K562 (cell line): ENCODE measurements around the gene LZTR1. TPM values are rescaled to one million over a fixed set of nuclear protein-coding genes. Genes with fewer than 3 reads are reported as not detected.

ENCODE experiments used
- ARID2 ChIP-seq: fragments of 450-650 bp; IDR thresholded peaks from 2 replicates; pipeline ENCODE4 v1.6.1; 2017; ENCODE audit warnings: antibody characterized with exemption, mild to moderate bottlenecking
- FIP1L1 ChIP-seq: fragments of 200-400 bp; formaldehyde crosslinking; IDR thresholded peaks from 2 replicates; pipeline ENCODE4 v1.6.1; 2018; ENCODE audit warnings: mild to moderate bottlenecking, low read depth, low read length; ENCODE audit not compliant: poor library complexity, severe bottlenecking
- FOXJ3 ChIP-seq: sonication (generic); formaldehyde crosslinking; IDR thresholded peaks from 2 replicates; pipeline ENCODE4 v1.4.0; 2020; ENCODE audit warnings: mild to moderate bottlenecking, missing genetic modification reagents
- FOXP1 ChIP-seq: sonication (generic); formaldehyde crosslinking; IDR thresholded peaks from 2 replicates; pipeline ENCODE4 v1.8.0; 2022; ENCODE audit warnings: mild to moderate bottlenecking, missing genetic modification reagents
- NR2C1 ChIP-seq, 2 experiments: fragments of 450-650 bp; IDR thresholded peaks; 2 replicates each; pipeline ENCODE4 v1.6.1; 2017; ENCODE audit warnings: mild to moderate bottlenecking in 2 of 2, antibody characterized with exemption in 1 of 2, inconsistent platforms in 1 of 2, missing compliant biosample characterization in 1 of 2, missing genetic modification characterization in 1 of 2
- PHB ChIP-seq: fragments of 250-450 bp; sonication (Bioruptor Pico); IDR thresholded peaks from 2 replicates; pipeline ENCODE4 v1.5.0; 2021
- PHF20 ChIP-seq: fragments of 450-650 bp; IDR thresholded peaks from 2 replicates; pipeline ENCODE4 v1.6.1; 2018; ENCODE audit not compliant: partially characterized antibody
- POLR2AphosphoS2 ChIP-seq: IDR thresholded peaks from 2 replicates; pipeline ENCODE4 v1.6.1; 2012; ENCODE audit warnings: low read length, improper control_type of control experiment
- POLR2B ChIP-seq: fragments of 450-650 bp; IDR thresholded peaks from 2 replicates; pipeline ENCODE4 v1.6.1; 2018; ENCODE audit warnings: low read depth; ENCODE audit not compliant: partially characterized antibody
- PTRF ChIP-seq: fragments of 450-650 bp; IDR thresholded peaks from 2 replicates; pipeline ENCODE4 v1.6.1; 2016; ENCODE audit warnings: mild to moderate bottlenecking, missing genetic modification characterization, missing compliant biosample characterization
- RFX5 ChIP-seq: IDR thresholded peaks from 2 replicates; pipeline ENCODE4 v1.6.1; 2011; ENCODE audit warnings: low read depth, mild to moderate bottlenecking, improper control_type of control experiment, low read length
- SAFB2 ChIP-seq: fragments of 200-400 bp; formaldehyde crosslinking; IDR thresholded peaks from 2 replicates; pipeline ENCODE4 v1.6.1; 2018; ENCODE audit warnings: borderline replicate concordance, low read length, low read depth, moderate library complexity; ENCODE audit not compliant: severe bottlenecking
- TCFL5 ChIP-seq: fragments of 250-450 bp; sonication (Bioruptor Pico); conservative IDR thresholded peaks from 2 replicates; pipeline ENCODE4 v1.6.1; 2021; ENCODE audit warnings: mild to moderate bottlenecking, moderate library complexity, matching md5 sums
- ZC3H4 ChIP-seq: sonication (generic); formaldehyde crosslinking; IDR thresholded peaks from 2 replicates; pipeline ENCODE4 v1.9.0; 2021; ENCODE audit warnings: missing genetic modification reagents, borderline replicate concordance
- ZC3H8 ChIP-seq: fragments of 450-650 bp; IDR thresholded peaks from 2 replicates; pipeline ENCODE4 v1.6.1; 2017
- ZFPM2 ChIP-seq: fragments of 250-450 bp; sonication (Bioruptor Pico); IDR thresholded peaks from 2 replicates; pipeline ENCODE4 v1.5.1; 2022; ENCODE audit warnings: mild to moderate bottlenecking
- ZNF174 ChIP-seq: fragments of 250-450 bp; sonication (Bioruptor Pico); IDR thresholded peaks from 2 replicates; pipeline ENCODE4 v1.4.0; 2020; ENCODE audit warnings: mild to moderate bottlenecking
- ZNF696 ChIP-seq: fragments of 250-450 bp; sonication (Bioruptor Pico); conservative IDR thresholded peaks from 2 replicates; pipeline ENCODE4 v1.4.0; 2020; ENCODE audit warnings: mild to moderate bottlenecking, moderate library complexity
- polyA plus RNA-seq, 8 experiments: library from polyadenylated mRNA; depleted of rRNA in 4 of 8; stranded (reverse) in 5 of 8; unstranded in 3 of 8; fragments of >200 nt; fragmentation: Nextera tagmentation in 2 of 8; fragmentation: Illumina TruSeq in 1 of 8; extraction: Ambion mirVana in 2 of 8; extraction: Trizol in 1 of 8; gene quantifications; 2 replicates each; pipeline versions ENCODE4 v1.2.1 to v1.2.3, GENCODE V29; 2011 to 2014; ENCODE audit warnings: inconsistent platforms in 1 of 8, missing spikeins in 1 of 8
- total RNA-seq, 7 experiments: library from RNA; depleted of rRNA in 6 of 7; stranded (reverse); fragments of >200 nt in 6 of 7; fragmentation: Illumina TruSeq in 2 of 7; extraction: Trizol in 2 of 7; gene quantifications; 2 replicates each; pipeline versions ENCODE4 v1.2.1 to v1.2.3, GENCODE V29; 2011 to 2021; ENCODE audit warnings: low replicate concordance in 1 of 7
- TF ChIP-seq, protein P1 (sequence below): sonication (generic); formaldehyde crosslinking; IDR thresholded peaks from 2 replicates; pipeline ENCODE4 v1.8.0; 2022; ENCODE audit warnings: missing genetic modification reagents, mild to moderate bottlenecking, borderline replicate concordance
- TF ChIP-seq, protein P2 (sequence below): sonication (generic); formaldehyde crosslinking; IDR thresholded peaks from 2 replicates; pipeline ENCODE4 v1.8.0; 2022; ENCODE audit warnings: mild to moderate bottlenecking, missing genetic modification reagents
- TF ChIP-seq, protein P3 (sequence below): sonication (generic); formaldehyde crosslinking; IDR thresholded peaks from 2 replicates; pipeline ENCODE4 v1.8.1; 2023; ENCODE audit warnings: mild to moderate bottlenecking, missing genetic modification reagents
- TF ChIP-seq, protein P4 (sequence below): fragments of 450-650 bp; IDR thresholded peaks from 2 replicates; pipeline ENCODE4 v1.6.1; 2016
- TF ChIP-seq, protein P5 (sequence below): fragments of 450-650 bp; formaldehyde crosslinking; IDR thresholded peaks from 2 replicates; pipeline ENCODE4 v1.4.0; 2020; ENCODE audit warnings: mild to moderate bottlenecking, moderate library complexity

Gene LZTR1
- total and polyA plus RNA-seq, 9 of the 15 experiments (the other 6 are each of a cell fraction or from before 2014, with no cell fraction given): 2.2 to 135 (median 63.0) TPM

DNA sequence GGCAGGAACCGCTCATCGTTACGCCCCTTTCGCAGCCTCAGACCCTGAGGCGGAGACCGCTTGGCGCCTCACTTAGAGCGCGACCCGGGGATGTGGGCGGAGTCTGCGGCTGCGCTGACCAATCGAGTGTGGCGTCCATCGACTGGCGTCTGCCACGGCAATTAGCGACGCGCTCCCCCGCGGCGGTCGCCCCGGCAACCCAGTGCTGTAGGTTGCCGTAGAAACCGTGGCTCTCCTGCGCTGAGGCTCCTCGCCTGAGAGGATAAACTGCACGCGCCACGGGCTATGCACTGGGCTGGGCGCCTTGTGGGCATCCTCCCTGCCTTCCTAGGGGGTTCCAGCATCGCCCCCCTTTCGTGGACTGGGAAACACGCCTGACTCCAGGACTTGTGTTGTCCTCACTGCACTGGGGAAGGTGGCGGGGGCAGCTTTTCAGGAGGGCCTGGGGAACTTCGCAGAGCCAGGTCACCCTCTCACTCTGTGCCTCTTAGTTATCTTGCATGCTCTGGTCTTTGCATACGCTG, 32.2 kb downstream of the LZTR1 start (continued):
- TF ChIP-seq, protein P1, sequence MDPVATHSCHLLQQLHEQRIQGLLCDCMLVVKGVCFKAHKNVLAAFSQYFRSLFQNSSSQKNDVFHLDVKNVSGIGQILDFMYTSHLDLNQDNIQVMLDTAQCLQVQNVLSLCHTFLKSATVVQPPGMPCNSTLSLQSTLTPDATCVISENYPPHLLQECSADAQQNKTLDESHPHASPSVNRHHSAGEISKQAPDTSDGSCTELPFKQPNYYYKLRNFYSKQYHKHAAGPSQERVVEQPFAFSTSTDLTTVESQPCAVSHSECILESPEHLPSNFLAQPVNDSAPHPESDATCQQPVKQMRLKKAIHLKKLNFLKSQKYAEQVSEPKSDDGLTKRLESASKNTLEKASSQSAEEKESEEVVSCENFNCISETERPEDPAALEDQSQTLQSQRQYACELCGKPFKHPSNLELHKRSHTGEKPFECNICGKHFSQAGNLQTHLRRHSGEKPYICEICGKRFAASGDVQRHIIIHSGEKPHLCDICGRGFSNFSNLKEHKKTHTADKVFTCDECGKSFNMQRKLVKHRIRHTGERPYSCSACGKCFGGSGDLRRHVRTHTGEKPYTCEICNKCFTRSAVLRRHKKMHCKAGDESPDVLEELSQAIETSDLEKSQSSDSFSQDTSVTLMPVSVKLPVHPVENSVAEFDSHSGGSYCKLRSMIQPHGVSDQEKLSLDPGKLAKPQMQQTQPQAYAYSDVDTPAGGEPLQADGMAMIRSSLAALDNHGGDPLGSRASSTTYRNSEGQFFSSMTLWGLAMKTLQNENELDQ: no peak
- peak; percentile 78 for TF ChIP-seq RFX5
- no peak for TF ChIP-seq FOXP1 (CRISPR knock-in tag)
- TF ChIP-seq FIP1L1: no peak
- TF ChIP-seq ZNF696 (CRISPR knock-in tag): no peak; the same call in 1 of the 2 replicates
- TF ChIP-seq NR2C1 (IDR thresholded peaks at IDR 0.05): no peak
- no peak for TF ChIP-seq NR2C1 (tag; IDR thresholded peaks at IDR 0.05)
- TF ChIP-seq PHF20: no peak
- TF ChIP-seq ARID2: no peak
- no peak for TF ChIP-seq FOXJ3 (CRISPR knock-in tag)
- TF ChIP-seq ZNF174 (CRISPR knock-in tag): no peak
- TF ChIP-seq, protein P2, sequence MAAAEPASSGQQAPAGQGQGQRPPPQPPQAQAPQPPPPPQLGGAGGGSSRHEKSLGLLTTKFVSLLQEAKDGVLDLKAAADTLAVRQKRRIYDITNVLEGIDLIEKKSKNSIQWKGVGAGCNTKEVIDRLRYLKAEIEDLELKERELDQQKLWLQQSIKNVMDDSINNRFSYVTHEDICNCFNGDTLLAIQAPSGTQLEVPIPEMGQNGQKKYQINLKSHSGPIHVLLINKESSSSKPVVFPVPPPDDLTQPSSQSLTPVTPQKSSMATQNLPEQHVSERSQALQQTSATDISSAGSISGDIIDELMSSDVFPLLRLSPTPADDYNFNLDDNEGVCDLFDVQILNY (CRISPR knock-in tag): no peak
- TF ChIP-seq, protein P3, sequence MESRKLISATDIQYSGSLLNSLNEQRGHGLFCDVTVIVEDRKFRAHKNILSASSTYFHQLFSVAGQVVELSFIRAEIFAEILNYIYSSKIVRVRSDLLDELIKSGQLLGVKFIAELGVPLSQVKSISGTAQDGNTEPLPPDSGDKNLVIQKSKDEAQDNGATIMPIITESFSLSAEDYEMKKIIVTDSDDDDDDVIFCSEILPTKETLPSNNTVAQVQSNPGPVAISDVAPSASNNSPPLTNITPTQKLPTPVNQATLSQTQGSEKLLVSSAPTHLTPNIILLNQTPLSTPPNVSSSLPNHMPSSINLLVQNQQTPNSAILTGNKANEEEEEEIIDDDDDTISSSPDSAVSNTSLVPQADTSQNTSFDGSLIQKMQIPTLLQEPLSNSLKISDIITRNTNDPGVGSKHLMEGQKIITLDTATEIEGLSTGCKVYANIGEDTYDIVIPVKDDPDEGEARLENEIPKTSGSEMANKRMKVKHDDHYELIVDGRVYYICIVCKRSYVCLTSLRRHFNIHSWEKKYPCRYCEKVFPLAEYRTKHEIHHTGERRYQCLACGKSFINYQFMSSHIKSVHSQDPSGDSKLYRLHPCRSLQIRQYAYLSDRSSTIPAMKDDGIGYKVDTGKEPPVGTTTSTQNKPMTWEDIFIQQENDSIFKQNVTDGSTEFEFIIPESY (CRISPR knock-in tag): no peak
- no peak for TF ChIP-seq ZC3H8
- TF ChIP-seq POLR2AphosphoS2: no peak
- TF ChIP-seq, protein P4, sequence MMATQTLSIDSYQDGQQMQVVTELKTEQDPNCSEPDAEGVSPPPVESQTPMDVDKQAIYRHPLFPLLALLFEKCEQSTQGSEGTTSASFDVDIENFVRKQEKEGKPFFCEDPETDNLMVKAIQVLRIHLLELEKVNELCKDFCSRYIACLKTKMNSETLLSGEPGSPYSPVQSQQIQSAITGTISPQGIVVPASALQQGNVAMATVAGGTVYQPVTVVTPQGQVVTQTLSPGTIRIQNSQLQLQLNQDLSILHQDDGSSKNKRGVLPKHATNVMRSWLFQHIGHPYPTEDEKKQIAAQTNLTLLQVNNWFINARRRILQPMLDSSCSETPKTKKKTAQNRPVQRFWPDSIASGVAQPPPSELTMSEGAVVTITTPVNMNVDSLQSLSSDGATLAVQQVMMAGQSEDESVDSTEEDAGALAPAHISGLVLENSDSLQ: no peak
- TF ChIP-seq PHB (CRISPR knock-in tag): no peak
- no peak for TF ChIP-seq ZC3H4 (CRISPR knock-in tag)
- TF ChIP-seq ZFPM2 (CRISPR knock-in tag): peak; percentile 87
- TF ChIP-seq PTRF: no peak
- TF ChIP-seq SAFB2: no peak
- TF ChIP-seq POLR2B: no peak
- TF ChIP-seq, protein P5, sequence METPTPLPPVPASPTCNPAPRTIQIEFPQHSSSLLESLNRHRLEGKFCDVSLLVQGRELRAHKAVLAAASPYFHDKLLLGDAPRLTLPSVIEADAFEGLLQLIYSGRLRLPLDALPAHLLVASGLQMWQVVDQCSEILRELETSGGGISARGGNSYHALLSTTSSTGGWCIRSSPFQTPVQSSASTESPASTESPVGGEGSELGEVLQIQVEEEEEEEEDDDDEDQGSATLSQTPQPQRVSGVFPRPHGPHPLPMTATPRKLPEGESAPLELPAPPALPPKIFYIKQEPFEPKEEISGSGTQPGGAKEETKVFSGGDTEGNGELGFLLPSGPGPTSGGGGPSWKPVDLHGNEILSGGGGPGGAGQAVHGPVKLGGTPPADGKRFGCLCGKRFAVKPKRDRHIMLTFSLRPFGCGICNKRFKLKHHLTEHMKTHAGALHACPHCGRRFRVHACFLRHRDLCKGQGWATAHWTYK (CRISPR knock-in tag): peak; percentile 91
- TF ChIP-seq TCFL5 (CRISPR knock-in tag): 0 out of 2 replicates have a peak, but pooled peaks have one; percentile 27
